ENCODE data around the gene CFAP210. TPM values are rescaled to one million over a fixed set of nuclear protein-coding genes. Genes with fewer than 3 reads are reported as not detected.

Gene CFAP210
- total RNA-seq, 4 donors from 2014 or later: not detected

GRCh38 chr2:169683054-169683424 lies 11.2 kb downstream of the CFAP210 start:
- TF ChIP-seq CTCF (IDR thresholded peaks at IDR 0.05; ENCODE audit: low read depth): no peak

- no peak for TF ChIP-seq CTCF (IDR thresholded peaks at IDR 0.05; ENCODE audit: low read depth)
Measured at GRCh38 chr2:169676850-169677249, 17.4 kb downstream of the CFAP210 start.

- TF ChIP-seq CTCF (IDR thresholded peaks at IDR 0.05; ENCODE audit: low read depth): no peak
Measured at GRCh38 chr2:169676357-169676756, 17.8 kb downstream of the CFAP210 start.

GRCh38 chr2:169673921-169674320 lies 20.3 kb downstream of the CFAP210 start:
- TF ChIP-seq CTCF (IDR thresholded peaks at IDR 0.05; ENCODE audit: low read depth): no peak

- no peak for TF ChIP-seq CTCF (IDR thresholded peaks at IDR 0.05; ENCODE audit: low read depth)
Measured at GRCh38 chr2:169673106-169673505, 21.1 kb downstream of the CFAP210 start.

GRCh38 chr2:169672406-169672805 lies 21.8 kb downstream of the CFAP210 start:
- no peak for TF ChIP-seq CTCF (IDR thresholded peaks at IDR 0.05; ENCODE audit: low read depth)

GRCh38 chr2:169670937-169671336 lies 23.3 kb downstream of the CFAP210 start:
- TF ChIP-seq CTCF (IDR thresholded peaks at IDR 0.05; ENCODE audit: low read depth): no peak

All from subcutaneous adipose tissue (tissue), 4 donors.